Hippocampal formation (tissue), 2 donors: Measurements from ENCODE around the gene HOGA1.
A peak's percentile ranks its signal among the peaks of the same experiment; 100 is the strongest.
"Not testable (repeated sequence)": the region's sequence is repeated elsewhere in the genome, so short reads cannot be mapped to it uniquely, and the experiment has no call there.

Experiments used
- DNase-seq, 2 donors: peaks; one replicate each; lab custom pipeline; 2025; lab: John Stamatoyannopoulos, UW

The HOGA1 gene

DNA sequence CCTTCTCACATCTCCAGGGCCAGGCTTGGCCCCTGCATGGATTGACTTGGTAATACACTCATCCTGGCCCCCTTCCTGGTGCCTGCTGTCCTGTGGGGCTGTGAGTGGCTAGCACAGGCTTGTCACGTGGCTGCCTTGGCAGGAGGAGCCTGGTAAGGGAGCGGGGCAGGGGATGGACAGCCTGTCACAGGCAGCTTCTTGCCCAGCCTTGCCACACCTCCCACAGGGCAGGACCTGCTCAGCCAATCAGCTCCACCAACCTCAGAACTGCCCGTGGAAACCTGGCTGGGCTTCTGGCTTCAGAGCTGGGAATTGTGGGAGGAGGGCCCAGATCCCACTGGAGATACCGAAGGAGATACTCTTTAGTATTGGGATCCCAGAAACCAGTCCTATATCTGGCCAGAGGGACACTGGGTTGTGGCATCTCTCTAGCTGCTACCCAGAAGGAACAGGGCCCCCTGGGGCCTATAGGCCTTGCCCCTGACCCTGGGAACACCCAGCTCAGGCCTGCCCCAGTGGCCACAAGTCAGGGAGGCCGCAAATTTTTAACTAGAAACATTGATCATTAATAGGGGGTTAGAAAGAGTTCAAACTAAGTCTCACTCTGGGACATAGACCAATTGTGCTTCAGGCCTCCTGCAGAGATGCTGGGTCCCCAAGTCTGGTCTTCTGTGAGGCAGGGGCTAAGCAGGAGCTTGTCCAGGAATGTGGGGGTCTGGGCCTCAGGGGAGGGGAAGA lies at the start of gene HOGA1:
Gene HOGA1 (plus strand): TSS at position 330 of the 738 bp plus-strand sequence. CDS start 315 bp downstream, at position 645.
- peak; percentile 84 to 88 for DNase-seq

DNA sequence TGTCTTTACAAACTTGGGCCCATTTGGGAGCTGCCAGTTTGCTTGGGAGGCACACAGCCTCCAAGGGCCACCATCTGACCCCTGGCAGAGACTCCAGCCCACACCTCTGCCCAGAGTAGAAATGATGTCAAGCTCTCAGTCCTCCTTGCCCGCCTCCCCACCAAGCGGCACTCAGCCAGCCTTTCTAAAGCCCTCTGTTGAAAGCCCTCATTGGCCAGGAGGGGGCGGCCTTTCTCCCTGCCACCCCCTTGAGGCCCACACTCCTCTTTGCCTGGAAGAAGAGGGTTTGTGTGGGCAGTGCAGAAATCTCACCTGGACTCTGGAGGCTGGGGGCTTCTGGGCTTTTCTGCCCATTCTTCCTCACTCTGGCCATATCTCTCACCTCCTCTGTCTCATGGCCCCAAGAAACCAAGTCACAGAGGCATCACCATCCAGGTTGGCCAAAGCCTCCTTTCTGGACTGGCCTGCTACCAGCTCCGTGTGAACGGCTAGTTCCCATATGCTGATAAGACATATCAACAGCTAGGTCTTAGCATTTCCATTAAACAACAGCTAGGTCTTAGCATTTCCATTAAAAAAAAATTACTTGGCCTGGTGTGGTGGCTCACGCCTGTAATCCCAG lies 49.3 kb upstream of the HOGA1 start:
- DNase-seq: peak; percentile 32 to 49

DNA sequence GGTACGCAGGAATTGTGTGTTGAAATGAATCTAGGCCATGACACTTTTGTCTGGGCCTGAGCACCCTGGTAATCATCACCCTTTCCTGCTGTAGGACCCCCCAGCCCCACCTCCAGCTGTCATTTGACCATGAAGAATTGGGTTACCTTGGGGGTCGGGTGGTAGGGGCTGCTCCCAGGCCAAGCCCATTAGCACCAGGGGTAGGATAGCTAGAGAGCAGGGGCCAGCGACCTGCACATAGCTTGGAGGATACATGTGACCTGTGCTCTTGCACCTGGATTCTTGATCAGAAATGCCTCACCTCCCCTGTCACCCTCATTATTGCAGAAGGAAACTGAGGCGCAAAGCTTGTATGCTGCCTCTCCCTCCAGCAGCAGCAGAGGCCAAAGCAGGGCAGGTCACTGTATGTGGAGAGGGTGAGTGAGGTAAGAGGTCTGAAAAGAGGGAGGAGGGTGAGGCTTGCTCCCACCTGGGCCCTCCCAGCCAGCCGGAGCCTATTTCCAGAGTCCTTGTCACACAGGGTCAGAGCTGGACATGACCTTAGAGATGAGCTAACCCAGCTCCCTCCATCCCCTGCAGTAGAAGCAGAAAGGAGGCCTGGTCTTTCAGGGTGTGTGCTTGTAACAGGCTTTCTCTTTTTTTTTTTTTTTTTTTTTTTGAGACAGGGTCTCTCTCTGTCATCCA lies 46.9 kb upstream of the HOGA1 start:
- DNase-seq: no peak

DNA sequence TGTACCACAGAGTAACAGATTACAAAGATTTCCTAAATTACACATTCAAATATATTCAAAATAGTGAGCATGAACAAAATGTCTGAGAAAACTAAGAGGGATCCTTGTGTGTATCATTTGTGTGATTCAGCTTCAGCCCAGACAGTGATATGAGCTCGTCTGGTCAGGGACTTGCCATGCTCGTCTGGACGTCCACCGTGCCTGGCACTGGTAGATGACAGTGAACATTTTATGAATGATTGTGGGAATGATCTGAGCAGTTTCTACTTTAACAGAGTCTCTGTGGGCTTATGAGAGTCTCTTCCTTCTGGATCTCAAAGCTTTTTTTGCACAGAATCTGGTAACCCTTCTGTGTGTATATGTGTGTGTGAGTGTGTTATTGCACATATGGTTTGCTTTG lies 45.8 kb upstream of the HOGA1 start:
- no peak for DNase-seq

DNA sequence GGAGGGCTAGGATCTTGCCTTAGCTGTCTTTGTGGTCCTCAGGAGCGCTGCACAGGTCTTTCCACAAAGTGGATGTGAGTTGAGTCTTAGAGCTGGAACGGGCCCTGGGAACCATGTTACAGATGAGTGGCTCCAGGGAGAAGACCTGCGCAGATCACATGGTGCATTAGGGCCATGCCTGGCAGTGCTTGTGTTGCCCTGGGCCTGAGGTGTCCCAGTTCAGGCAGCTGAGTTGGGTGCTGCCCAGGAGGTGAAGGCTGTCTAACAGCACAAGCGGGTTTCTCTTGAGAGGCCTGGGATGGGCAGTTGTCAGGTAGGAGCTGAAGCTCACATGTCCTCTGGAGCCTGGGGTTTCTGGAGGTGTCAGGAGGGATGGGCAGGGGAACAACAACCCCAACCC lies 45.4 kb upstream of the HOGA1 start:
- no peak for DNase-seq

DNA sequence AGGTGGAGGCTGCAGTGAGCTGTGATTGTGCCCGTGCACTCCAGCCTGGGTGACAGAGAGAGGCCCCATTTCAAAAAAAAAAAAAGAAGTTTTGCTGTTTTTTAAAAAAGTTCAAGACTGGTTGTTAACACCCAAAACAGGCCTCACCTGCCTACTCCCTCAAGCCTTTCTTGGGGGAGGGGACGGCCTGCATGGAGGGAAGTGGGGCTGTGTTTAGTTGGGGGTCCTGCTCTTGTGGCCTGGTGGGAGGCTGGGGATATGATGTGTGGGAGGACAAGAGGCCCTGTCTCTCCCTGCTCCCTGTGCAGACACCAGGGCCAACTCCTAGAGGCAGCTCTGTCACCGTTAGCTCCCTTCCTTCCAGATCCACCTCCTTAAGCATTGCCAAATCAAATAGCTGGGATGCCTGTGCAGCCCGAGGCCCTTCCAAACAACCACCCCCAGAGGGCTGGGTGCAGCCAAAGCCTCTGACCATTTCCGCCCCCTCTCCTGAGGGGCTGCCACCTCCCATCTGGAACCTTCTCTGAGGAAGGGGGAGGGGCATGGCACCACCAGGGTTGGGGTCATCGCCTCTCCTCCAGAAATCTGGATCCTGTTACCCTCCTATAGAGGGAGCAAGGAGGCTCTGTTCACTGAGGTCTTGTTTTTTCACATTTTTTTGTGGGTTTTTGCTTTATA lies 44.5 kb upstream of the HOGA1 start:
- no peak for DNase-seq

DNA sequence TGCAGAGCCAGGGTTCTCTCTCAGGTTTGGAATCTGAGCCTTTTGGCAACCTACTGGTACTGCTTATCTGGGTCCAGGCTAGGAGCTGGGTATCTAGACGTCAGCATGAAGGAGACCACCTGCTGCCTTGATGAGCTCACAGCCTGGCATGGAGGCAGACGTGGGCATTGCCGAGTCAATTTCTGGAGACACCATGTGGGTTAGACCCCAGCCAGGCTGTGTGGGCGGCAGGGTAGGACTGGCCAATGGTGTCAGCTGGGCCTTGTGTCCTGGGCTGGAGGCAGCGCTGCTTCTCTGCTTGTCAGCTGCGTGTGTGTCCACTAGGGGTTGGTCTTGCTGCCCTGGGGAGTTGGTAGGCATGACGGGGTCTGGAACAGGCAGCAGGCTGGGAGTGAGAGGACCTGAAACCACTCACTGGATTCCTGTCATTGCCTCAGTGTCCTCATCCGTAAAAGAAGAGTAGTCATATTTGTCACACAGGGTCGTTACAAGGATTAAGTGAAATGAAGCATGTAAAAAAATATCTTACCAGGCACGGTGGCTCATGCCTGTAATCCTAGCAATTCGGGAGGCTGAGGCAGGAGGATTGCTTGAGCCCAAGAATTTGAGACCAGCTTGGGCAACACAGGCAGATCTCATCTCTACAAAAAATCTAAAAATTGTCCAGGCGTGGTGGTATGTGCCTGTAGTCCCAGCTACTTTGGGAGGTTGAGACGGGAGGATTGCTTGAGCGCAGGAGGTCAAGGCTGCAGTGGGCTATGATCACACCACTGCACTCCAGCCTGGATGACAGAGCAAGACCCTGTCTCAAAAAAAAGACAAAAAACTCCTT lies 43.3 kb upstream of the HOGA1 start:
- DNase-seq: no peak

DNA sequence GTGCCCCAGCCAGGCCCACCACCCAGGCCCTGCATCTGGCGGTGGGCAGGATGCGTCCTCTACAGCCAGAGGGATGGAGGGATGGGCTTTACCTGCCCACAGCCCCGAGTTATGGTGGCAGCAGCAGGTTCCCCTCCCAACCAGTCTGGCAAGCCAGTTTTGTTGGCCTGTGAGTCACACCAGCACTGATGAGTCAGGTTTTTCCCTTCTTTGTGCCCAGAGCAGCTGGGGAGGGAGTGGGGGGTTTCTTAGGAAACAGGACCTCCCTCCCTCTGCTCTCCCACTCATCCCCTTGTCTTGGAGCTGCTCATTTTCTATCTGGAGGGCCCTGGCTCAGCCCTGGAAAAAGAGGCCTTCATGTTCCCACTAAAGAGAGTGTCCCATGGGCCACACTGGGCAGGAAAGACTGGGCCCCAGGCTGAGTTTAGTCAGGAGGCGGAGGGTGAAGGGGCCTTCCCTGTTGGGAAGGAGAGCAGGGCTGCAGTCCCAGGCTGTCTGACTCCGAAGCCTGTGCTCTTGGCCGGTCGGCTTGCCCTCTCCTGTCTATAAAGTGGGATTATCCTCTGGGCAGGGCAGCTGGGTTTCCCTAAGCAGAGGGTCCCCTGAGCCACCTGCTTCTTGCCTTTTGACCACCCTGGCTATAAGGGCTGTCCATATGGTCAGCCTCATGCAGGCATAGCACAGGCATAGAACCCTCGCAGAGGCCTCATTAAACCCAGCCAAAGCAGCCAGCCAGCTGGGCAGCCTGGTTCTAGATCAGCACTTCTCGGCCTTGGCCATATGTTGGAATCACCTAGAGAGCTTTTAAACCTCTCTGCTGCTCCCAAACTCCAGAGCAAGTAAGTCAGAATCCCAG lies 41.8 kb upstream of the HOGA1 start:
- peak; percentile 36 to 55 for DNase-seq

DNA sequence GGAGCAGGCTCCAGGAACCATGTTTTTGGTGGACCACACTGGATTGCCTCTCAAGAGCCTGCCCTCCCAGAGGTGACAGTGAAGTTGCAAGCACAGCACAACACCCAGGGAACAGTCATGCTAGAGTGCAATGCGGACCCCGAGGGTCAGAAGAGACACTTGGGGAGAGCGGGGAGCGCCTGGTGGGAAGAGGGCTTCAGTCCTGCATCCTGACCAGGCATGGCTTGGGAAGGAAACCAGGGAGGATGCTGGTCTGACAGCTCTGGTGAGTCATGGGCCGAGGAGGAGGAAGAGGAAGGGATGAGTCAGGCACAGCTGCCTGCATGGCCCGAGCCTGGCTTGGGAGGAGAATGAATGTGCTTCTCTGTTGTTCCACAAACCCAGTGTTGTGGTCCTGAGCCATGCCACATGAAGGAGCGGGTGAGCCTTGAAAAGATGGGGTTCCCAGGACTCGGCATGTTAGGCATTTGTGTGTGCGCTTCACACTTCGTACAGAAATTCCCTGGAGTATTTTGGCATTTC lies 41.1 kb upstream of the HOGA1 start:
- DNase-seq: peak; percentile 78 to 90

DNA sequence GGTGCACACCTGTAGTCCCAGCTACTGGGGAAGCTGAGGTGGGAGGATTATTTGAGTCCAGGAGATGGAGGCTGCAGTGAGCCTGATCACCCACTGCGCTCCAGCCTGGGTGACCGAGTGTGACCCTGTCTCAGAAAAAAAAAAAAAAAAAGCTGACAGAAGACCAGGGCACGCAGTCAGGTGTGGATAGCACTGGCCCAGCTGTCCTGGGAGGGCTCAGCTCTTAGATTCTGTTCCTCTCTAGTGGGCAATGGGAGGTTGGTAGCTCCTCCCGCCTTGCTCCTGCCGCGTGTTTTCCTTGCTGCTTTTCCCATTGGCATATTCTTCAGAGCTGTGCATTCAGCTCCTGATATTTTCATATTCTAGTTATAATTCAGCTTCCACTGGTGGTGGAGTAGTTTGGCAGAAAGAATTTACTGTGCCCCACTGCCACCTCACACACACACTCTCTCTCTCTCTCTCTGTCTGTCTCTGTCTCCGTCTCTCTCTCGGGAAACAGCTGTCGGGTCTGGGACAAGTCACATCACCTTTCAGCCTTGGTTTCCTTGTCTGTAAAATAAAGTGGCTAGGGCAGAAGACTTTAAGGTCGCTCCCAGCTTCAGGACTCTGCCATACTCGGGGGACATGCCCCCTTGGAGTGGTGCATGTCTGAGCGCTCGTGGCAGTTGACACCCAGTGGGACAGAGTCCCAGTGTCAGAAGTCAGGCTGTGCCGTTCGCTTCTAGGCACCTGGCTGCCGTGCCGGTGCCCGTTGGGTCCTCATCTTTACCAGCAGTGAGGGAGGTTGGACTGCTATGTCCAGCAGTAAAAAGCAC lies 37.5 kb upstream of the HOGA1 start:
- no peak for DNase-seq

DNA sequence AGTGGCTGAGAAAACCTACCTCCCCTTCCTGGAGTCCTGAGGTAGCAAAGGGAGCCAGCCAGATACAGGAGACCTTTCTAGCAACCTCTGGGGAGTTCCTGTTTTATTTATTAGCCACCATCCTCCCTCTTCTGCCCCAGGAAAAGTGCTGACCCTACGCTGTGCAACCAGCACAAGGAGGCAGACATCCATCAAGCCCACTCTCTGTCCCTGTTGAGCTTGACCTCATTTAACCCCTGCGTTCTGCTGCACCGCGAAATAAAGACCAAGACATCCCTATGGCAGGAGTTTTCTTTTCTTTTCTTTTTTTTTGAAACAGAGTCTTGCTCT lies 37.0 kb upstream of the HOGA1 start:
- no peak for DNase-seq

DNA sequence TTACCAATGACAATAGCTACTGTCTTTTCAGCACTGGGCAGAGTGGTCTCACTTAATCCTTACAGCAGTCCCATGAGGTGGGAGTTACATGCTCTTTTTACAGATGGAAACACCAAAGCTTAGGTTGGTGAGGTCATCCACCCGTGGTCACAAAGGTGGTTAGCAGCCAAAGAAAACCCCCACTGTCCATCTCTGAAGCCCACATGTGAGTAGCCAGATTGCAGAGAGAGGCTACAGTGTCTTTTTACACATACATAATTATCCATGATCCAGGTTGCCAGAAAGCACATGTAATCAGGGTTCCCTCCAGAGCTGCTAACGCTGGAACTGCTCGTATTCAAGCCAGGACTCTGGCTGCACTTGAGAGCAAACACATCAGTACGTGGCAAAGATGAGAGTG lies 36.2 kb upstream of the HOGA1 start:
- DNase-seq: no peak

DNA sequence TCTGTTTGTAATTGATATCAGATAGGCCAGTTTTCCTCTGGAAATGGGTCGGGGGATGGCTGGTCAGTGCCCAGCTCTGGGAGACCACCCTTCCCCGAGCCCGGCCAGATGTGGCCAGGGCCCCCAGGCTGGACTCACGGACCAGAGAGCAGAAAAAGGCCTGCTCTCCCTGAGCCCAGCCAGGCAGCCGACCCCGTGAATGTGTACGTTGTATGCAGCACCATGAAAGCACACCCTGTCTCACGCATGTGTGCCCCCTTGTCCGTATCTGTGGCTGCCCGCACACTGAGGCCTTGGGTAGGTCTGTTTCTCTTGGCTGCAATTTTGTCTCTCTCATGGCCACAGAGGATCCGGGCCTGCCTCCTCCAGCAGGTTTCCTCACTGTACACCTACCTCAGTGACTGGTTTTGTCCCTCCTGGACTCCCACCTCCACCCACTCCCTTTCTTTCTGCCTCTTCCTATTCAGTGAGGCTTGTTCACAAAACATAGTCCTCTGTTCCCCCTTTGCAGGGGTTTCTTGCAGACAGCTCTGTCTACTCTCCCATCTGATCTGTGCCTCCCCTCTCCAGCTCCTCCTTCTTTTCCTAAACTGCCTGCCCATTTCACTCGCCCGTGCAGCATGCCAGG lies 35.2 kb upstream of the HOGA1 start:
- no peak for DNase-seq

DNA sequence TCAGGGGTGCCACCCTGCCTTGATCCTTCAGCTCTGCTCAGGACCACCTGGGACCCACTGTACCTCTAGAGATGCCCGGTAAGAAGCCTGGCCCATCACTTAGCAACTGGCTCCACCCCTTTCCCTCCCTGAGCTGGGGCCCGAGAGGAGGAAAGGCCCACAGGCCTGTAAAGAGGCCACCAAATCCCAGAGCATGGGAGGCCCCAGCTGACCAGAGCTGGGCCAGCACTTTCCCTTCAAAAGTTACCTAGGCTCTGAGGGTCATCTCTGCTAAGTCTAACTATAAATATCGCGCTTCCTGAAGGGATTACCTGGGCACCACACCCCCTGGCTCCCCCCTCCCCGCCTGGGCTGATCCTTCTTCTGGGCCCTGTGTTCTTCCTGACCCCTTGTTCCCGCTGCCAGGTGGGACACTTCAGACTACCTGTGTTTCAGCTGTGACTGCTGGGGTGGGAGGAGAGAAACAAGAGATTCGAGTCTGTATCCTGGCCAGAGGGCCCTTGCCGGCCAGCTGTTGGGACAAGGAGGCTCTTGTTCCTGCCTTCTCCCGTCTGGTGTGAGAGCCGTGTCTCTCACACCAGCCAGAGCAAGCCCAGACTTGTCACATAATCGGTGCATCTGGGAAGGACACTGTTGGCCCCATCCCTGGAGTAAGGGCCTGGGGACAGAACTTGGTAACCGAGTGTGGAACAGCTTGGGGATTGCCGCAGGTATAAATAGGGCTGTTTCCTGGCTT lies 34.4 kb upstream of the HOGA1 start:
- DNase-seq: peak; percentile 42 to 62

DNA sequence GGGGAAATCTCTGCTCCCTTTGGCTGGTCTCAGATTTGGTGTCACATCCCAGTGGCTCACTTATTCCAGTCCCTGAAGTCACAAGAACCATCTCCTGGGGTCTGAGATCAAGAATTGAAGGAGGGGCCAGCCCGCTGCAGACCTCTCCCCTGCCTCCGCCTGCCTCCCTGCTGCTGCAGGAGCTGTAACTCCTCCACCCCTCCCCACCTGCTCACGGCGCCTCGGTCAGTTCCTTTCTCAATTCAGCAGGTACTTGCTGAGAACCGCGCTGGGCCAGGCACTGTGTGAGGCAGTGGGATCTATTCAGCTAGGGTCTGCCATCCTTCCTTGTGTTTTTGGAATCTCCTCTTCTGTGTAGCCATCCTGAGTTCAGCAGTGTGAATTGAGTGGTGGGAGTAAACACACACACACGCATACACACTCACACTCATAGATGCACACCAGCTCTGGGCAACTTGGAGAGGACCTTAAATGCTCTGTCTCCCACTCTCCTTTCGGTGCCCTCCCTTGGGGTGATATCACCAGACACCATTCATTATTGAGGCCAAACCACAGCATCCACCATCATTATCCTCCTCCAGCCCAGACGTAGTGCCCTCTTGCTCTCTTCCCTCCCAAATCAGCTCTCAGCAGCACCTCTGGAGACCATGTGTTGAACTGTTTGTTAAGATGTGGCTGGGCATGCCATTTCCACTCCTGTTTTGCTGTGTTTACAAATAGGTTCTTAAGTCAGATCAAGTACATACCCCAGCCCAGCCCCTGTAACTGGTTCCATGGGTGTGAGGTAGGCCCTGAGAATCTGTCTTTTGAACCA lies 33.6 kb upstream of the HOGA1 start:
- DNase-seq: no peak

DNA sequence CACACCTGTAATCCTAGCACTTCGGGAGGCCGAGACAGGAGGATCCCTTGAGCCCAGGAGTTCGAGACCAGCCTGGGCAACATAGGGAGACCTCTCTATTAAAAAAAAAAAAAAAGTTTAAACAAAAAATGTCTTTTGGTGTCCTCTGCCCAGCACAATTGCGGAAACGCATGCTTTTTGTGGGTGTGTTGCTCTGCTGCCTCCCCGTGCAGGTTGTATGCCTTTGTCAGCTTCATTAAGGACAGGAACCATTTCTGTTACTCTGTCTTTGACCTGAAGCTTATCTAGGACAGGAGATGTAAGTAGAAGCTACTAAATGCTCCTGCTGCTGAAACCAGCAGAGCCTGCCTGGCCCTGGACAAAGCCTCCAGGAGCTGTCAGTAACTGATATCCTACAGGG lies 32.9 kb upstream of the HOGA1 start:
- no peak for DNase-seq

DNA sequence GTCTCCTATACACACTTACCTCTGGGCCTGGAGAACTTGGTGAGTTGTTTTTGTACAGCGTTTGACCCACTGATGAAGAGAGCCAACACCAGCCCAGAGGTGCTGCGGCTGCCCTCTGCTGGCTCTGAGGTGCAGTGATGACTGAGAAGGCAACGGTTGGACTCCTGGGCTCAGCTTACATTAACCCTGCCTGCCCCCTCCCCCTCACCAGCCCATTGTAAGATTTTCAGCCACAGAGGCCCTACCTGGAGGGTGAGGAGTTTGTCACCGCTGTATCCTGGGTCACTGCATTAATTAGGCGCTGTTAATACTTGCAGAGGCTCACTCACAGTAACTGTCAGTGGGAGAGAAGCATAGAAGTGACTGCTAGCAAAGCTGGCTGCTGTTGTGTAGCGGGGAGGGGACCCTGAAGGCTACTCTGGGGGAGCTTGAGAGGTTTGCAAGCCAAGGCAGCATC lies 30.6 kb upstream of the HOGA1 start:
- DNase-seq: peak; percentile 33 to 48

DNA sequence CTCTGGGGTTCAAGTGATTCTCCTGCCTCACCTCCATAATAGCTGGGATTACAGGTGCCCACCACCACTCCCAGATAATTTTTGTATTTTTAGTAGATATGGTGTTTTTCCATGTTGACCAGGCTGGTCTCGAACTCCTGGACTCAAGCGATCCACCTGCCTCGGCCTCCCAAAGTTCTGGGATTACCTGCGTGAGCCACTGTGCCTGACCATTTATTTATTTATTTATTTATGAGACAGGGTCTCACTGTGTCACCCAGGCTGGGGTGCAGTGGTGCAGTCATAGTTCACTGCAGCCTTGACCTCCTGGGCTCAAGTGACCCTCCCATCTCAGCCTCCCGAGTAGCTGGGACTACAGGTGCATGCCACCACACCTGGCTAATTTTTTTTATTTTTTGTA lies 29.9 kb upstream of the HOGA1 start:
- DNase-seq: not testable (repeated sequence)
